GM21423 (cell line): ENCODE measurements around the gene ARHGAP4.

Experiments used
- ATAC-seq: cut with Tn5 transposase; IDR thresholded peaks from one replicate; pipeline ENCODE4 v1.9.1; 2021; ENCODE audit warnings: mild to moderate bottlenecking, moderate library complexity; ENCODE audit not compliant: unreplicated experiment

ARHGAP4 gene

GRCh38 chrX:153884136-153884535 is 41.9 kb downstream of the ARHGAP4 start:
- ATAC-seq: no peak

- ATAC-seq: no peak
These were observed 42.8 kb downstream of the ARHGAP4 start for GRCh38 chrX:153883163-153883843.

- ATAC-seq: no peak
These were observed 43.5 kb downstream of the ARHGAP4 start for GRCh38 chrX:153882557-153882956.

GRCh38 chrX:153882086-153882498 is 44.0 kb downstream of the ARHGAP4 start:
- no peak for ATAC-seq

GRCh38 chrX:153881281-153881680 is 44.8 kb downstream of the ARHGAP4 start:
- no peak for ATAC-seq

- no peak for ATAC-seq
These were observed 45.6 kb downstream of the ARHGAP4 start for GRCh38 chrX:153880440-153880815.

- no peak for ATAC-seq
These were observed 46.2 kb downstream of the ARHGAP4 start for GRCh38 chrX:153879741-153880439.

GRCh38 chrX:153878969-153879653 is 47.0 kb downstream of the ARHGAP4 start:
- ATAC-seq: no peak

- ATAC-seq: no peak
These were observed 47.7 kb downstream of the ARHGAP4 start for GRCh38 chrX:153878345-153878744.

GRCh38 chrX:153877571-153878261 is 48.3 kb downstream of the ARHGAP4 start:
- no peak for ATAC-seq

- no peak for ATAC-seq
These were observed 50.0 kb downstream of the ARHGAP4 start for GRCh38 chrX:153876112-153876491.

GRCh38 chrX:153875391-153876111 is 50.5 kb downstream of the ARHGAP4 start:
- ATAC-seq: no peak

- ATAC-seq: no peak
These were observed 51.5 kb downstream of the ARHGAP4 start for GRCh38 chrX:153874366-153875125.

GRCh38 chrX:153874085-153874365 is 52.0 kb downstream of the ARHGAP4 start:
- ATAC-seq: no peak

- ATAC-seq: no peak
These were observed 52.6 kb downstream of the ARHGAP4 start for GRCh38 chrX:153873282-153874084.

GRCh38 chrX:153871946-153872878 is 53.9 kb downstream of the ARHGAP4 start:
- no peak for ATAC-seq

GRCh38 chrX:153871451-153871850 is 54.6 kb downstream of the ARHGAP4 start:
- ATAC-seq: no peak

GRCh38 chrX:153870791-153871360 is 55.2 kb downstream of the ARHGAP4 start:
- ATAC-seq: no peak
